ENCODE data around the gene TDP1.
"Not testable (repeated sequence)": the region's sequence is repeated elsewhere in the genome, so short reads cannot be mapped to it uniquely, and the experiment has no call there.

Gene TDP1

DNA sequence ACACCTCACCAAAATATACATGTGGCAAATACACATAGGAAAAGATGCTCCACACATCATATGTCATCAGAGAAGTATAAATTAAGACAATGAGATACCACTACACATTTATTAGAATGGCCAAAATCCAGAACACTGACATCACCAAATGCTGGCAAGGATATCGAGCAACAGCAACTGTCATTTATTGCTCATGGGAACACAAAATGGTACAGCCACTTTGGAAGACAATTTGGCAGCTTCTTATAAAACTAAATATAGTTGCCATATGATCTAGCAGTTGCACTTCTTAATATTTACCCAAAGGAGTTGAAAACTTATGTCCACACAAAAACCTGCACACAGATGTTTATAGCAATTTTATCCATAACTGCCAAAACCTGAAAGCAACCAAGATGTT is 99.1 kb downstream of the TDP1 start:
- no peak for DNase-seq

DNA sequence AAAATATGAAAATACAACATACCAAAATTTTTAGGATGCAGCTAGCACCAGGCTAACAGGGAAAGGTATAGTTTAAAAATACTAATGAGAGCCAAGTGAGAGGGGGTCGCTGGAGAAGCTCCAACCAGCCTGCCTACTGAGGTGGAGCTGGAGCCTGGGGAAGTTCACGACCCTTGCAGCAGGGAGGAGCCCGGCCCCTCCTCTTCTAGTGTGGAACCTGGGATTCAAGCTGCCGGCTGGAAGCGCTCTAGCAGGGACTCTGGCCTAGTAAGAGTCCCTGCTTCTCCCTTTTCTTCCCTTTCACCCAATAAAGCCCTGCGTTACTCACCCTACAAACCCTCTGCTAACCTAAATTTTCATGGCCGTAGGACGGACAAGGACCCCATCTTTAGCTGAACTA is 101.1 kb downstream of the TDP1 start:
- DNase-seq: no peak

DNA sequence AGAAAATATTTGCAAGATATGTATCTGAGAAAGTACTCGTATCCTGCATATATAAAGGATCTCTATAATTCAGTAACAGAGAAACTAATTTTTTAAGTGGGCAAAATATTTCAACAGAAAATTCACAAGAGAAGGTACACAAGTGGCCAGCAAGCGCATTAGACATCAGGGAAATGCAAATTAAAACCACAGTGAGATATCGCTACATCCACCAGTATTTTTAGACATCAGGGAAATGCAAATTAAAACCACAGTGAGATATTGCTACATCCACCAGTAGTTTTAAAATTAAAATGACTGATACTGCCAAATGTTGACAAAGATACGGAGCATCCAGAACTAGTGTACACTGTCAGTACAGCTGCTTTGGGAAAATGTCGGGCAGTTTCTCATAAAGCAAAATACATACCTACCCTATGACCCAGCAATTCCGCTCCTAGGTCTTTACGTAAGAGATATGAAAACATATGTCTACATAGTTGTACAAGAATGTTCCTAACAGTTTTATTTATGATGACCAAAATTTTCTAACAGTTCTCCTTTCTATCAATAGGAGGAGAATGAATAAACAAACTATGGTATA is 103.2 kb downstream of the TDP1 start:
- DNase-seq: peak; percentile 16

DNA sequence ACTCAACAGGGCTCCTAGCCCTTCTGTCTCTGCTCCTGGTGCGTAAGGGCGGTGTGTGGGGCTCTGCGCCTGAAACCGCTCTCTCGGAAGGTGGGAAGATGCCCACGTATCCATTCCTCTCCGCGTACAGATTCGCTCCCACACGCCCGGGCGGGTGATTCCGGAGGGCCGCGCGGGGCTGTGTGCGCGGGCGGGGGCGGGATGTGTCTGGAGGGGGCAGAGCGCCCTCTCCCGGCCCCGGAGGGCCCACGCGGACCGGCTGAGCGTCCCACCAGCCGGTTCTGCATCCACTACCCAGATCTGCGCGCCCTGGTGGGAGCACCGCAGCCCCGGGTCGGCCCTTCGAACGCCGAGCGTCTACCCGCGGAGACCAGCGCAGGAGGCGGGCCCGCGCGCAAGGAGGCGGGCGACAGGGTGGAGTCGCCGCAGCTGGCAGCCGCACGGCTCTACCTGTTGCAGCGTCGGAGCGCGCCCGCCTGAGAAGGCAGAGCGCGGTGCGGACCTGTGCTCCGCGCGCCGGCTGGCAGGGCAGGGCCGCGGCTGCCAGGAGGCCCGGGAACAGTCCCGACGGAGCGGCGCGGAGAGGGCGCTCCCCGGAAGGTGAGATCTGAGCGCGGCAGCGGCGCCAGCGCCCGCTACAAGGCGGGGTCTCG is 104.7 kb downstream of the TDP1 start:
- DNase-seq: peak; percentile 67

DNA sequence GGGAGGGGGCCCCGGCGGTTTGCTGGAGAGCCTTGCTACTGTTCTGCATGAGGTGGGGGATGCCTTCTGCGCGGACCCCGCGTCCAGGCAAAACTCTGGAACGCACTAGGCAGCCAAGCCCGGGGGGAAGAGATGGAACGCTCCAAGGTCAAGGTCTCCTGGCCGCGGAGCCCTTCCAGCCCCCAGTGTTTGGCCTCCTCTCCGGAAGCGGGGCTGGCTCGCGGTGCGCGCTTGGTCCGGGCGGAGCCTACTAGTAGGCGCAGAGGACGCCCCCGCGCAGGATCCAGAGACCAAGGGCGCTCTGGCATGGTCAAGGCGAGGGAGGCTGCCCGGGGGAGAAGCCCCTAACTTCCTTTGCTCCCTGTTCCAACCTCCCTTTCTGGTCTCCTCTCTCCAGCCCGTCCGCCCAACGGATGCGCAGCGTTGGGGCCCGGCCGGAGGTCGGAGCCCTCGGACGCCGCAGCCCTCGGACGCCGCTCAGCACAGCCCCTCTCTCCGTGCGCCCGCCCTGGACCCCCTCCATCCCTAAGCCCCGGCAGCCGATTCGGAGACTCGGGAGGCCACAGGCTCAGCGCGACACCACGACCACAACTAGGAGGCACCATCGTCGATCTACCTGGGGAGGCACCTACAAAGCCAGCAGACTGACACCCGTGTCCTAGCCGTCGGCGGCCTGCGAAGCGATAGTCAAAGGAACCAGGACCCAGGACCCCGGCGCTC is 105.4 kb downstream of the TDP1 start:
- peak; percentile 15 for DNase-seq

DNA sequence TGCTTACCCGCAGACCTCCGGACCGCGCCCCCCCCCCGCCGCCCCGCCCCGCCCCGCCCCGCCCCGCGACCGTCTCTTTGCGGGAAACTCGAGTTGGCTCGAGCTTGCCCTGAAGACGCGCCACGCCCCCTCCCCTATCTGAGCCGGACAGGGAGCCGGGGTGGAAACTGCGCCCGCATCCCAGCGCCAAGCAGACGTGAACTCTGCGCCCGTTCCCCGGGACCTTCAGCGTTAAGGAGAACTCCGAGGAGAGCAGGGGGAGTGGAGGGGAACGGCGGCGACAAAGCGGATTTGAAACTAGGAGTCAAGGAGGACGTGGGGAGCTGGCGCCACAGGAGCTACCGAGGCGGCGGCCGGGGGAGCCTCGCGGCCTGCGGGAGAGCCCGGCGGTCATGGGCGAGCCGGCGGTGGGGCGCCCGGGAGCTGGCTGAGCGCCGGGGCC is 106.0 kb downstream of the TDP1 start, which contains the start of gene KCNK13:
Gene KCNK13, plus strand, starts transcription at position 310 of the 442 bp plus-strand sequence. CDS start 212 bp downstream, outside the sequence.
- DNase-seq: peak; percentile 31

DNA sequence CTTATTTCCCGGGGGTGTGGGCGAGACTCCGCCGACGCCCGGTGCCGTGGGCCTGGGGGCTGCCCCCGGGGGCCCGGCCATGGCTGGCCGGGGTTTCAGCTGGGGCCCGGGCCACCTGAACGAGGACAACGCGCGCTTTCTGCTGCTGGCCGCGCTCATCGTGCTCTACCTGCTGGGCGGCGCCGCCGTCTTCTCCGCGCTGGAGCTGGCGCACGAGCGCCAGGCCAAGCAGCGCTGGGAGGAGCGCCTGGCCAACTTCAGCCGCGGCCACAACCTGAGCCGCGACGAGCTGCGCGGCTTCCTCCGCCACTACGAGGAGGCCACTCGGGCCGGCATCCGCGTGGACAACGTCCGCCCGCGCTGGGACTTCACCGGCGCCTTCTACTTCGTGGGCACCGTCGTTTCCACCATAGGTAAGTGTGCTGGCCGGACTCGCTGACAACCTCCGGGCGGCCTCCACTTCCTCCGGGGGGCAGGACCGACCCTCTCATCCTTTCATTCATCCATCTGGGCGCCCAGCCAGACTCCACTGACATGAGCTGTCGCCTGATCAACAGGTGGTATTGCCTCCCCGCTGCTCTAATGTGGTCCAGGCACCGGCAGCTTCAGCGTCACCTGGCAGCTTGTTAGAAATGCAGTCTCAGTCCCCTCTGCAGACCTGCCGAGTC is 106.5 kb downstream of the TDP1 start:
- DNase-seq: peak; percentile 10

DNA sequence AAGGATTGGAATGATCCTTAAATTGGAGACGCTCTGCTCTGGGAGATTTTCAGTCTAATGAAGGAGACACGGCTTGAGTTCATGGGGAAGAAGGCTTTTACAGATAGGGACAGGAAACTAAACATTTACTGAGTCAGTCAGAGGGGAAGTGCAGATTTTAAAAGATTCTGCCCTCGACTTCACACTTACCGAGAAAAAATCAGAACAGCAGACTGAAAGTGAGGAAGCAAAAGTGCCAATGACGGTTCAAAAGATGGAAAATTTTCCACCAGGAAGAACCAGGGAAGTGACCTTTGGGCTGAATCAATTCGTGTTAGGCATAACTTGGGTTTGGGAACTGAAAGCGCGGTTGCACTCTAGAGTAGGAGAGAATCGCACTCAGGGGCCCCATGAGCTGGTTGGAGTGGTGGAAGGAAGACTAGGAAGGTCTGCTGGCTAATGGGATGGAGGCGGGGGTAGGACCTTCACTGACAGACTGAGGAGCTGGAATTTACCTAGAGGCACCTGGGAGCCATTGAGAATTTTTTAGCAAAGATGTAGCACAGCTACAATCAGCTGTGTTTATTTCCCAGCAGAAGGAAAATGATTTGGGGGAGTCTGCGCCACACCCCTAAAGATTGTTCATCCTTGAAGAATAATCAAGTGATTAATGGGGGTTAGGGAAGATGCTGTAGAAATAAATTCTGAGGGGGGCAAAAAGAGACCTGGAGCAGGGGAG is 107.3 kb downstream of the TDP1 start:
- DNase-seq: peak; percentile 11

DNA sequence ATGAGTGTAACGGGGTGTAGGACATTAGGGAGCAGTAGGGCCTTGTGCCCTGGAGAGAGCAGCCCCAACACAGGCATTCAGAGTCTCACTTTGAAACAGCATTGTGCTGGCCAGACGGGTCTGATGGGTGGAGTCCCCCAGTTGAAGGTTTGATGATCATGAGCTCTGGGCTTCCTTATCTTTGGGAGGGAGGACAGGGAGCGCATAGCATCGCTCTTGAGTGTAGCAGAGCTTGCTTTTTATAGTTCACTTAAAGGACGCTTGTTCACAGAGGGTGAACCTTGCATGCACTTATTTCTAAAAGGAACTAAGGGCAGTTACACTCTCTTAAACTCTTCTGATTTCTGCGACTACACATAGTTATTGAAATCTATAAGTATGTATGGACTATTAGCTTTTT is 116.6 kb downstream of the TDP1 start:
- DNase-seq: no peak

DNA sequence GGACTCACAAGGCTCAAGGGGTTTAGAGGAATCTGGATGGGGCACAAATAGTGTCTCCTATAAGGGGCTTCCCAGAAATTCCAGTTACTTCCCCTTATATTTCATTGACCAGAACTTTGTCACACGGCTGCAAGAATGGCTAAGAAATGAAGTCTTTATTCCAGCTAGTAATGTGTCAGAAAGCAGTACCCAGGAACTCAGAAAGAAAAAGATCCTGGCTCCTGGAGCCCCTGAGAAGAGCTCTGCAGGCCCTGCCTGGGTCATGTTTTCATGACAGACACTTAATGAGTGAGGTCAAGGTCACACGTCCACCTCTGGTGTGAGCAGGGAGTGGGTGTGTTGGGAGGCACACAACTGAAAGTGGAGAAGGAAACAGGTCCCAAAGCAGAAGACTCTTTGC is 123.8 kb downstream of the TDP1 start:
- no peak for DNase-seq

DNA sequence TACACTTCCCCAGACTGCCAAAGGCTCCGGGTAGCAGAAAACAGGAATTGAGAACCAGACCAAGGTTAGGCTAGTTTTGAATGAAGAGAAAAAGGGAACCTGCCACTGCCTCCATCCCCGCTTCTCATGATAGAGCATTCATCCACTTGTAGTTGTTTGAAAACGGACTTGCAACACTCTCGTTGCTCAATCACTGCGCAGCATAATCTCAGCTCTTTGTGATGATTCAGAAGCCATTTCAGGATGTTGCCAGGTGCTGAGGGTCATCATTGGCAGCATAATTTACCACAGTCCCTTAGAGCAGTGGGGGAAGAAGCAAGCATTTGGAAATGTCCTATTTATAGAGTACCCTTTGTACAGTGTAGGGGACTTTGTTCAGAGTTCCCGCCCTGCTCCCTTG is 131.7 kb downstream of the TDP1 start:
- peak; percentile 66 for DNase-seq

DNA sequence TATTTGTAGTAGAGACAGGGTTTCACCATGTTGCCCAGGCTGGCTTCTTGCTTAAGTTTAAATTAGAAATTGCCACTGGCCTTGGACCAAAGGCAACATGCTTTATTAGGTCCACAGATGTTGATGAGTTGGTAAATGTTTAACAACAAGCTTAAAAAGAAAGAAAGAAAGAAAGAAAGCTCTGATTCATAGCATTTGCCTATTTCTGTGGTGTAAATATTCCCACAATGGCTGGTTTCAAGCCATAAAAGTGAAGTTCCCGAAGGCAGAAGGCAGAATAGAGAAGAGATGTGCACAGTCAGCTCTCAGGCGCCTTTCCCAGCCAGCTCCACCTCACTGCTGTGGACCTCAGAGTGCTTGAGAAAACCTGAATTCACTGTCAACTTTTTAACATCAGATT is 132.4 kb downstream of the TDP1 start:
- DNase-seq: no peak

DNA sequence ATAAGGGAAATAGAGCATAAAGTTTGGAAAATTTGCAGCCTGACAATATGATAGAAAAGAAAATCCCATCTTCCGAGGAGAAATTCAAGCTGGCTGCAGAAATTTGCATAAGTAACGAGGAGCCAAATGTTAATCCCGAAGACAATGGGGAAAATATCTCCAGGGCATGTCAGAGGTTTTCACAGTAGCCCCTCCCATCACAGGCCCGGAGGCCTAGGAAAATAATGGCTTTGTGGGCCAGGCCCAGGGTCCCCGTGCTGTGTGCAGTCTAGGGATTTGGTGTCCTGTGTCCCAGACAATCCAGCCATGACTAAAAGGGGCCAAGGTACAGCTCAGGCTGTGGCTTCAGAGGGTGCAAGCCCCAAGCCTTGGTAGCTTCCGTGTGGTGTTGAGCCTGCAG is 133.8 kb downstream of the TDP1 start:
- DNase-seq: not testable (repeated sequence)

DNA sequence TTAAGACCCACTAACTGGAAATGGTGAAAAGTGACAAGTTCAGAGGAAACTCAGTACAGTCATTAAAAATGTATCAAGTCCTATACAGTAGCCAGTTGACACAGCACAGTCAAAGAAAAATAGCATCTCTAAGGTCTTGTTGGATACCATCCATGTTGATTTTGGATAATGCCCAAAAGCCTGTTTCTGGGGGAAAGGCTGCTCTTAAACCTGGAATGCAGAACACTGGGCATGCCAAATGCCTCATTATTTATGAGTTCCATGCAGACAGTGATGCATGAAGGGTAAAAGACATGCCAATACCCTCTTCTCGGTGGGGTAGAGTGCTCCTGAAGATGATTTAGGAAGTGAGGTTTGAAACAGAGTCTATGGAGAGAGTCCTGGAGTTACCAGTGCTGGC is 135.7 kb downstream of the TDP1 start:
- DNase-seq: no peak

DNA sequence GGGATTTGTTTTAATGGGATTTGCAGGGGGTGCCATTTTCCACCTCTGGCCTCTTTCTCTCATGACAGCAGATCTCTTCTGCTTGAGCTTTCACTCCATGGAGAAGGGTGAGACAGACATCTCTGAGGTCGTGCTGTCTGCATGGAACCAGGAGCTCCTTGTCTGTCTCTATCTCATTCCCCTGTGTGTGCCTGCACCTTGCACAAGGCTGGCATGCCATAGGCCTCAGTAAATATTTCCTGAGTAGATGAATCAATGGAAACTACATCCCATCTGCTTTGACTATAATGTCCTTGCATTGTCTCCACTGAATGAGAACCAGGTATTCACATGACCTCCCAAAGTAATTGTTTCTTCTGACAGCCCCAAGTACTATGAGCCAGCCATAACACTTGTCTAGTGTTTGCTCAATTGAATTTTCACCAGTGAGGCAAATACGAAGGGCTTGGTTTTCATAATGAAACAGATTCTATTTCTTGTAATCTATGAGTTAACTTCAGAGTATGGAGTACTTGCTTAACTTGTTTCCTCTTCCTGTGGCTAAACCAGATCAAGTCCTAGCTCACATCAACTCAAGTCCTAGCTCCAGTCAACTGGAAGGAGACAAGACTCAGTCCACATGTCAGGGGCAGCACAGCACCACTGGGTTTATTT is 138.3 kb downstream of the TDP1 start:
- no peak for DNase-seq
